Progenitor cell of endocrine pancreas (in vitro differentiated cells): ENCODE data around the gene SLC16A10. TPM values are rescaled to one million over a fixed set of nuclear protein-coding genes. Genes with fewer than 3 reads are reported as not detected.

Source experiments
- DNase-seq: peaks from one replicate; pipeline ENCODE4 v3.0.0; 2021; ENCODE audit warnings: low spot score; ENCODE audit not compliant: unreplicated experiment
- H3K27ac Mint-ChIP-seq: 2 replicates; pipeline ENCODE4 v1.8.0; 2021; ENCODE audit warnings: mild to moderate bottlenecking, moderate library complexity, mixed read lengths
- H3K27me3 Mint-ChIP-seq: 2 replicates; pipeline ENCODE4 v1.8.0; 2021; ENCODE audit warnings: mixed read lengths
- H3K36me3 Mint-ChIP-seq: 2 replicates; pipeline ENCODE4 v1.8.0; 2022; ENCODE audit warnings: mixed read lengths; ENCODE audit not compliant: insufficient read depth
- H3K4me1 Mint-ChIP-seq: 2 replicates; pipeline ENCODE4 v1.8.0; 2021; ENCODE audit warnings: low read depth, mixed read lengths
- H3K4me3 Mint-ChIP-seq: 2 replicates; pipeline ENCODE4 v1.8.0; 2021; ENCODE audit warnings: low read depth, mild to moderate bottlenecking, moderate library complexity, mixed read lengths
- H3K9me3 Mint-ChIP-seq: 2 replicates; pipeline ENCODE4 v1.8.0; 2021; ENCODE audit warnings: low read depth, mixed read lengths
- total RNA-seq: library from RNA; stranded (reverse); gene quantifications from 2 replicates; pipeline ENCODE4 v1.2.1, GENCODE V29; 2021
- TF ChIP-seq, protein P1 (sequence below): fragments of 200-600 bp; sonication (generic); IDR thresholded peaks from one replicate; pipeline ENCODE4 v1.5.0; 2021; ENCODE audit warnings: antibody characterized with exemption, mild to moderate bottlenecking; ENCODE audit not compliant: unreplicated experiment

SLC16A10 gene
- total RNA-seq, 1 donor from 2014 or later: 7.0 TPM

DNA sequence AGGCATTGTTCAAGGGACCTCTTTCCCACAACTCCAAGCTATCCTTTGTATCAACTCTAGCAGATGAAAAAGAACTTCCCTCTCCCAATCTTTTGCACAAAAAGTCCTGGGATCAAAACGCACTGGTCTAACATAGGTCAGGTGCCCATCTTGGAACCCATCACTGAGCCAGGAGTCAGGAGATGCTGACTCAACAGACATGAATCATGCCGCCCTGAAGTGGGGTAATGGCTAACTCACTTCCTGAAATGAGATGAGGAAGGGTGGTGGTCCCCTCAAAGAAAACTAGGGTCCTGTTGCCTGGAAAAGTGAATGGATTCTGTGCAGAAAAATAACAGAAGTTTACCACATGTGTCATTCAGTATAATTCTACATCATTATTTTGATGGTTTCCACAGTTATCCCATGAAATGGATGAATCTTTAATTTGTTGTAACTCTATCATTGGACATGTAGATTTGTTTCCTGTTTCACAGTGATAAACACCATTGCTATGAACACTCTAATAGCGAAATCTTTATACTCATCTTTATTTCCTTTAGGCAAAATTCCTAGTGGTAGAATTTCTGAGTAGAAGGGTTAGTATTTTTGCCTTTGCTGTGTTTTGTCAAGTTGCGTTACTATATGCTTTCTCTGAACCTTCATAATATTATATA is 151.3 kb downstream of the SLC16A10 start:
- DNase-seq: no peak
- H3K9me3 Mint-ChIP-seq: peaks cover 6% of the 10 kb centered on the region
- TF ChIP-seq, protein P1, sequence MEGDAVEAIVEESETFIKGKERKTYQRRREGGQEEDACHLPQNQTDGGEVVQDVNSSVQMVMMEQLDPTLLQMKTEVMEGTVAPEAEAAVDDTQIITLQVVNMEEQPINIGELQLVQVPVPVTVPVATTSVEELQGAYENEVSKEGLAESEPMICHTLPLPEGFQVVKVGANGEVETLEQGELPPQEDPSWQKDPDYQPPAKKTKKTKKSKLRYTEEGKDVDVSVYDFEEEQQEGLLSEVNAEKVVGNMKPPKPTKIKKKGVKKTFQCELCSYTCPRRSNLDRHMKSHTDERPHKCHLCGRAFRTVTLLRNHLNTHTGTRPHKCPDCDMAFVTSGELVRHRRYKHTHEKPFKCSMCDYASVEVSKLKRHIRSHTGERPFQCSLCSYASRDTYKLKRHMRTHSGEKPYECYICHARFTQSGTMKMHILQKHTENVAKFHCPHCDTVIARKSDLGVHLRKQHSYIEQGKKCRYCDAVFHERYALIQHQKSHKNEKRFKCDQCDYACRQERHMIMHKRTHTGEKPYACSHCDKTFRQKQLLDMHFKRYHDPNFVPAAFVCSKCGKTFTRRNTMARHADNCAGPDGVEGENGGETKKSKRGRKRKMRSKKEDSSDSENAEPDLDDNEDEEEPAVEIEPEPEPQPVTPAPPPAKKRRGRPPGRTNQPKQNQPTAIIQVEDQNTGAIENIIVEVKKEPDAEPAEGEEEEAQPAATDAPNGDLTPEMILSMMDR: no peak
- no peak overlapping the region for H3K27ac Mint-ChIP-seq
- peaks cover 4% of the 10 kb centered on the region for H3K27me3 Mint-ChIP-seq
- no peak overlapping the region for H3K4me3 Mint-ChIP-seq
- no peaks in the 10 kb centered on the region for H3K4me1 Mint-ChIP-seq
- no peaks in the 10 kb centered on the region for H3K36me3 Mint-ChIP-seq

DNA sequence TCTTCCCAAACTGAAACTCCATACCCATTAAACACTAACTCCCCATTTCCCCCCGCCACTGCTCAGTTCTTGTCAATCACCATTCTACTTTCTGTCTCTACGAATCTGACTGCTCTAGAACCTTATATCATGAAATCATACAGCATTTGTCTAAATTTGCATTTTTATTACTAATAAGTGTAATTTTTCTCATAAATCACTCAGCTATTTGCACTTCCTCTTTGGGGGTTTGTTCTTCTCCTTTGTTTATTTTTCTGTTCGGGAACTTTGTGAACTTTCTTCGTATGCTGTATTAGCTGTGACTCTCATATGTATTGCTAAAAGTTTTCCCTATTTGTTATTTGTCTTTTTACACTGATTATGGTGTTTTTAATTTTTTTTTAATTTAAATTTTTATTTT is 152.2 kb downstream of the SLC16A10 start:
- H3K9me3 Mint-ChIP-seq: peaks cover 4% of the 10 kb centered on the region
- no peak overlapping the region for H3K27ac Mint-ChIP-seq
- no peak overlapping the region for H3K4me3 Mint-ChIP-seq
- no peaks in the 10 kb centered on the region for H3K36me3 Mint-ChIP-seq
- H3K27me3 Mint-ChIP-seq: peaks cover 4% of the 10 kb centered on the region
- no peak for DNase-seq
- no peaks in the 10 kb centered on the region for H3K4me1 Mint-ChIP-seq
- TF ChIP-seq, protein P1: no peak

DNA sequence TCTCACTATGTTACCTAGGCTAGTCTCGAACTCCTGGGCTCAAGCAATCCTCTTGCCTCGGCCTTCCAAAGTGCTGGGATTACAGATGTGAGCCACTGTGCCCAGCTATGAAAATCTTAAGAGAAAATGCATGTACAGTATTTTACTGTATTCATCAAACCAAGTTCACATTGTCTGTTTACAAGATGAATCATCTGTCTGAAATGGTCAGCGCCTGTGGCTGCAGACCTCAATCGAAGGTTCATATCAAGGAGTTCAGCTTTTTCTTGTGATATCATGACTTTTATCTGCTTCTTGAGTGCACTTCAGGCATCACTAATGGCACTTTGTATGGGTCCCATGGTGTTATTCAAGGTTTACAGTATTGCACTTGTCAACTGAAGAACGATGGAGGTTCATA is 155.1 kb downstream of the SLC16A10 start:
- no peaks in the 10 kb centered on the region for H3K36me3 Mint-ChIP-seq
- no peak overlapping the region for H3K27ac Mint-ChIP-seq
- H3K4me3 Mint-ChIP-seq: no peak overlapping the region
- no peaks in the 10 kb centered on the region for H3K4me1 Mint-ChIP-seq
- H3K27me3 Mint-ChIP-seq: peaks cover 4% of the 10 kb centered on the region
- TF ChIP-seq, protein P1: no peak
- H3K9me3 Mint-ChIP-seq: no peaks in the 10 kb centered on the region
- no peak for DNase-seq

DNA sequence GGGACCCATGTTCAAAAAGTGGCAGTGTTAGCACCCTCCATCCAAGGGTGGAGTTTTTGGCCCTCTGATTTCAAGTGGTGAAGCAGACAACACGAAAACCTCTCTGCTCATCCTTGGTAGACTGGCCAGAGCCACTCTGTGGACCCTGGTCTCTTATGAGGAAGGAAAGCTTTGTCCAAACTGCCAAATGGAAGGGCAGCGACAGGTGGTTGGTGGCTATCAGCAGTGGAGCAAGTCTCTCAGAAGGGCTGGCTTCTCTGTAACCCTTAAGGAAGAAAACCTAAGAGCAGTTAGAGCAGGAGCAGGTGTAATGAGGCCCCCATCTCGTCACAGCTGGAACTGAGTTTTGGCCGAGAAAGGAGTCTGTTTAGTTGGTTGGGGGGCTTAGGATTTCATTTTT is 155.8 kb downstream of the SLC16A10 start:
- TF ChIP-seq, protein P1: no peak
- Mint-ChIP-seq H3K4me1 (no peaks in the 10 kb centered on the region), H3K9me3 (no peaks in the 10 kb centered on the region), H3K36me3 (no peaks in the 10 kb centered on the region), H3K27me3 (peaks cover 4% of the 10 kb centered on the region), H3K27ac (no peak overlapping the region), H3K4me3 (no peak overlapping the region)
- no peak for DNase-seq

DNA sequence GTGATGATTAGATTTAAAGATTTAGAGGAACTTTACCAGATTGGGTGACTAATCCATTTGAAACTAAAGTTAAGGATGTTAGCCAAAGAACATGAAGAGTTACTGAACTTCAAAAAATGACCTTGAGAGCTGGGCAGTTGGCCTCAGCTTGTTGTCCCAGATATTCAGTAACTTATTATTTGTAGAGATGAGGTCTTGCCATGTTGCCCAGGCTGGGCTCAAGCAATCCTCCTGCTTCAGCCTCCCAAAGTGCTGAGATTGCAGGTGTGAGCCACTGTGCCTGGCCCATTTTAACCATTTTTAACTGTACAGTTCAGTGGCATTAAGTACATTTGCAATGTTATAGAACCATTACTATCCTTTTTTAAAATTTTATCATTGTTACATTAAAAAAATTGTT is 161.5 kb downstream of the SLC16A10 start:
- H3K4me3 Mint-ChIP-seq: no peak overlapping the region
- H3K4me1 Mint-ChIP-seq: peaks cover 2% of the 10 kb centered on the region
- H3K27ac Mint-ChIP-seq: no peak overlapping the region
- no peaks in the 10 kb centered on the region for H3K9me3 Mint-ChIP-seq
- no peaks in the 10 kb centered on the region for H3K36me3 Mint-ChIP-seq
- DNase-seq: no peak
- TF ChIP-seq, protein P1: no peak
- H3K27me3 Mint-ChIP-seq: no peaks in the 10 kb centered on the region
